Mammary epithelial cell (primary cell): Measurements from ENCODE around the gene DCDC1.

ENCODE experiments used
- CTCF ChIP-seq, 2 donors: IDR thresholded peaks in 1 of 2; conservative IDR thresholded peaks in 1 of 2; 2 replicates each; pipeline ENCODE4 v1.5.1; 2011 to 2012; ENCODE audit warnings: inconsistent platforms in 2 of 2, low read length in 2 of 2, mild to moderate bottlenecking in 2 of 2, control low read depth in 1 of 2, low read depth in 1 of 2; ENCODE audit not compliant: insufficient read depth in 1 of 2; ENCODE audit errors: extremely low read depth in 1 of 2
- EZH2 ChIP-seq: IDR thresholded peaks from 2 replicates; pipeline ENCODE4 v1.6.1; 2012; ENCODE audit warnings: low read length, inconsistent platforms, borderline replicate concordance

DNA sequence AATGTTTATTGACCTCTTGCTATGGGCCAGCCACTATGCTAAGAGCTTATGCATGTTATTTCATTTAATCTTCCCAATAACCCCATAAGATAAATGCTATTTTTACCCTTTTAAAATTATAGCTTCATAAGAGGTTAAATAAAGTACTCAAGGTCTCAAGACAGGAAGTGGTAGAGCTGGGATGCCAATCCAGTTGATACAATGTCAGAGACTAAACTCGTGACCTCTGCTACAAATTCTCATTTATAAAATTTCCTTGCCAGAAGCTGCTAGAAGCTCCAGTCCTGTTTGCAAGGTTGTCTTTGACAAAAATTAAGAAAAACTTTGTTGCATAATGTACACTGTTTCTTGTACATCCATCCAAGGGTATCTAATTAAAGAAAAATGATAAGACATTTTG, 517.4 kb downstream of the DCDC1 start:
- no peak for TF ChIP-seq CTCF (conservative IDR thresholded peaks at IDR 0.05 in 1 of 2, IDR thresholded peaks at IDR 0.05 in 1 of 2; ENCODE audit: extremely low read depth in 1 of 2, insufficient read depth in 1 of 2, low read depth in 1 of 2, low read length in 2 of 2)
- TF ChIP-seq EZH2 = no peak
